ENCODE data around the gene UNKL.

DNA sequence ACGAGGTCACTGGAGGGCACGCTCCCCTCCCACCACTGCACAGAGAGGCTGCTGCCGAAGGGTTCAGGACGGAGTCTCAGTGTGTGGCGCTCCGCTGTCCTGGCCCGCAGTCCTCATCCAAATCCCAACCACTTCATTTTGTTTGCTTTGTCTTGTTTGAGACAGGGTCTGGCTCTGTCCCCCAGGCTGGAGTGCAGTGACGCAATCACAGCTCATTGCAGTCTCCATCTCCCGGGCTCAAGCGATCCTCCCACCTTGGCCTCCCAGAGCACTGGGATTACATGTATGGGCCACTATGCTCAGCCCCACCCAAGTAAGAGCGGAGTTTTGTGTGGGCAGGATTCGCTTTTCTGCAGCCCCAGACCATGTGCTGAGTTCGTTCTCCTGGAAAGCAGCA, 12.7 kb downstream of the UNKL start:
- TF ChIP-seq YY1 (IDR thresholded peaks at IDR 0.05; ENCODE audit: insufficient read depth, insufficient read length) (no peak), ZNF274 (IDR thresholded peaks at IDR 0.05; ENCODE audit: low read depth, low read length) (no peak), SUZ12 (IDR thresholded peaks at IDR 0.05; ENCODE audit: extremely low read depth, insufficient read depth, insufficient read length) (no peak)
